Measurements from ENCODE around the gene KIAA0930. TPM values are rescaled to one million over a fixed set of nuclear protein-coding genes. Genes with fewer than 3 reads are reported as not detected.

Gene KIAA0930
- total and polyA plus RNA-seq, 2 donors (not counting 1 experiment from before 2014, with no cell fraction given), result 27.0 to 46.8 TPM

- H3K4me1 Mint-ChIP-seq, result peaks cover 44% of the 10 kb centered on the region
- TF ChIP-seq EZH2 (IDR thresholded peaks at IDR 0.05; ENCODE audit: borderline replicate concordance, insufficient read depth, low read depth, low read length, poor library complexity, severe bottlenecking), result no peak
- TF ChIP-seq CTCF (IDR thresholded peaks at IDR 0.05), result no peak
- H3K9ac ChIP-seq (ENCODE audit: low read length), result no peak overlapping the region
- DNase-seq (no peak), ATAC-seq (ENCODE audit: low read depth) (no peak)
- intact Hi-C loops (cut with micrococcal nuclease), result no loop called here
- H3K27me3 ChIP-seq (replicated peaks in 1 of 4; ENCODE audit: control extremely low read depth in 1 of 4, control insufficient read depth in 3 of 4, insufficient read depth in 4 of 4, low read length in 3 of 4), result no peaks in the 10 kb centered on the region
- H3K36me3 ChIP-seq (replicated peaks in 1 of 2; ENCODE audit: control extremely low read depth in 1 of 2, control insufficient read depth in 1 of 2, extremely low read depth in 1 of 2, insufficient read depth in 2 of 2, low read length in 1 of 2), result peaks cover 4 to 48% of the 10 kb centered on the region in 2 experiments
- CTCF ChIA-PET, result no interaction called here
- H3K27ac ChIP-seq (ENCODE audit: low read length in 2 of 2), result no peak overlapping the region
- H3K4me3 Mint-ChIP-seq, result no peak overlapping the region
- no peaks in the 10 kb centered on the region for H3K9me3 ChIP-seq (ENCODE audit: control extremely low read depth in 1 of 3, control insufficient read depth in 2 of 3, insufficient read depth in 1 of 3, low read length in 2 of 3)
- POLR2A ChIA-PET, result no interaction called here
- no peaks in the 10 kb centered on the region for H3K27me3 Mint-ChIP-seq
- H3K4me1 ChIP-seq (ENCODE audit: control insufficient read depth in 2 of 2, insufficient read depth in 2 of 2, low read length in 2 of 2), result peaks cover 19 to 23% of the 10 kb centered on the region in 2 donors
- H3K4me2 ChIP-seq (replicated peaks; ENCODE audit: low read depth, low read length, poor library complexity, severe bottlenecking), result no peak overlapping the region
- H3K79me2 ChIP-seq (ENCODE audit: control insufficient read depth, insufficient read depth, low read length), result peaks cover 83% of the 10 kb centered on the region
- WGBS (ENCODE audit: insufficient coverage), result 96% methylated on average over 3 of the region's 5 CpGs
- H3K4me3 ChIP-seq (ENCODE audit: control extremely low read depth in 1 of 5, extremely low read depth in 1 of 5, insufficient read depth in 1 of 5, low read depth in 2 of 5, low read length in 4 of 5), result no peak overlapping the region
- peaks cover 42% of the 10 kb centered on the region for H4K20me1 ChIP-seq (ENCODE audit: control insufficient read depth, insufficient read depth, low read length, poor library complexity, severe bottlenecking)
- no peak overlapping the region for H3K27ac Mint-ChIP-seq
- no peaks in the 10 kb centered on the region for H3K9me3 Mint-ChIP-seq (ENCODE audit: insufficient read depth)
- no peak overlapping the region for H2AFZ ChIP-seq (ENCODE audit: insufficient read depth, low read depth, low read length, poor library complexity, severe bottlenecking)
Measured at GRCh38 chr22:45166932-45167331, 73.8 kb downstream of the KIAA0930 start.

GRCh38 chr22:45164270-45165088 is 76.2 kb downstream of the KIAA0930 start:
- WGBS (ENCODE audit: insufficient coverage), result under 1% methylated on average over 42 of the region's 59 CpGs
- peaks cover 22% of the 10 kb centered on the region for H4K20me1 ChIP-seq (ENCODE audit: control insufficient read depth, insufficient read depth, low read length, poor library complexity, severe bottlenecking)
- H3K79me2 ChIP-seq (ENCODE audit: control insufficient read depth, insufficient read depth, low read length), result peaks cover 66% of the 10 kb centered on the region
- H3K4me1 ChIP-seq (ENCODE audit: control insufficient read depth in 2 of 2, insufficient read depth in 2 of 2, low read length in 2 of 2), result peaks cover 19 to 23% of the 10 kb centered on the region in 2 donors
- no peaks in the 10 kb centered on the region for H3K9me3 Mint-ChIP-seq (ENCODE audit: insufficient read depth)
- ChIA-PET POLR2A (interaction anchor here (0.5 to 1.8 kb wide), 2 partner anchors 71 to 102 kb away, joined by 3 to 4 read pairs; no protein-coding TSS in a partner anchor), CTCF (interaction anchor here (0.6 to 1.6 kb wide), 5 partner anchors 11 to 908 kb away, joined by 3 to 8 read pairs (median 5); no protein-coding TSS in a partner anchor)
- H3K4me3 Mint-ChIP-seq, result peak overlapping the region; percentile 92
- peak overlapping the region; percentile 73 for H3K9ac ChIP-seq (ENCODE audit: low read length)
- intact Hi-C loops (cut with micrococcal nuclease), result loop anchor here (5.0 kb wide), 1 partner anchor 103 kb away; no protein-coding TSS in a partner anchor
- peaks cover 47% of the 10 kb centered on the region for H3K4me1 Mint-ChIP-seq
- no peaks in the 10 kb centered on the region for H3K27me3 ChIP-seq (replicated peaks in 1 of 4; ENCODE audit: control extremely low read depth in 1 of 4, control insufficient read depth in 3 of 4, insufficient read depth in 4 of 4, low read length in 3 of 4)
- H3K36me3 ChIP-seq (replicated peaks in 1 of 2; ENCODE audit: control extremely low read depth in 1 of 2, control insufficient read depth in 1 of 2, extremely low read depth in 1 of 2, insufficient read depth in 2 of 2, low read length in 1 of 2), result peaks cover 4 to 25% of the 10 kb centered on the region in 2 experiments
- peak overlapping the region; percentile 81 for H3K4me2 ChIP-seq (replicated peaks; ENCODE audit: low read depth, low read length, poor library complexity, severe bottlenecking)
- peak overlapping the region; percentile 91 for H2AFZ ChIP-seq (ENCODE audit: insufficient read depth, low read depth, low read length, poor library complexity, severe bottlenecking)
- TF ChIP-seq CTCF (IDR thresholded peaks at IDR 0.05) (no peak), EZH2 (IDR thresholded peaks at IDR 0.05; ENCODE audit: borderline replicate concordance, insufficient read depth, low read depth, low read length, poor library complexity, severe bottlenecking) (no peak)
- H3K27ac Mint-ChIP-seq, result peak overlapping the region; percentile 94
- ATAC-seq (ENCODE audit: low read depth) (peak; percentile 35), DNase-seq (peak; percentile 37)
- peak overlapping the region; percentile 76 to 89 (median 82) for H3K4me3 ChIP-seq (ENCODE audit: control extremely low read depth in 1 of 5, extremely low read depth in 1 of 5, insufficient read depth in 1 of 5, low read depth in 2 of 5, low read length in 4 of 5)
- H3K27ac ChIP-seq (ENCODE audit: low read length in 2 of 2), result peak overlapping the region; percentile 22 to 78
- no peaks in the 10 kb centered on the region for H3K9me3 ChIP-seq (ENCODE audit: control extremely low read depth in 1 of 3, control insufficient read depth in 2 of 3, insufficient read depth in 1 of 3, low read length in 2 of 3)
- no peaks in the 10 kb centered on the region for H3K27me3 Mint-ChIP-seq

Measured in B cell (primary cell).